Measurements from ENCODE around the gene SEC61G. TPM values are rescaled to one million over a fixed set of nuclear protein-coding genes. Genes with fewer than 3 reads are reported as not detected.
A peak's percentile ranks its signal among the peaks of the same experiment; 100 is the strongest.

The SEC61G gene
- total RNA-seq, 1 donor from 2014 or later: 194 TPM

- no peaks in the 10 kb centered on the region for H3K36me3 Mint-ChIP-seq (ENCODE audit: low read depth)
- no peaks in the 10 kb centered on the region for H3K27me3 Mint-ChIP-seq (ENCODE audit: low read depth)
- no peak overlapping the region for H3K4me3 Mint-ChIP-seq (ENCODE audit: unreplicated experiment)
- H3K4me1 Mint-ChIP-seq (ENCODE audit: low read depth): peaks cover 16% of the 10 kb centered on the region
- H3K27ac Mint-ChIP-seq (ENCODE audit: unreplicated experiment): no peak overlapping the region
- no peak for DNase-seq (ENCODE audit: low spot score)
- H3K9me3 Mint-ChIP-seq (ENCODE audit: low read depth): no peaks in the 10 kb centered on the region
- TF ChIP-seq CTCF (IDR thresholded peaks at IDR 0.05): no peak
These were observed 19.9 kb upstream of the SEC61G start for GRCh38 chr7:54778696-54779540.

- Mint-ChIP-seq H3K27ac (ENCODE audit: unreplicated experiment) (no peak overlapping the region), H3K9me3 (ENCODE audit: low read depth) (no peaks in the 10 kb centered on the region), H3K4me1 (ENCODE audit: low read depth) (peaks cover 20% of the 10 kb centered on the region), H3K27me3 (ENCODE audit: low read depth) (no peaks in the 10 kb centered on the region), H3K4me3 (ENCODE audit: unreplicated experiment) (no peak overlapping the region), H3K36me3 (ENCODE audit: low read depth) (no peaks in the 10 kb centered on the region)
- no peak for DNase-seq (ENCODE audit: low spot score)
- no peak for TF ChIP-seq CTCF (IDR thresholded peaks at IDR 0.05)
These were observed 19.2 kb upstream of the SEC61G start for GRCh38 chr7:54778166-54778565.

GRCh38 chr7:54774785-54775740, 16.1 kb upstream of the SEC61G start:
- no peak for TF ChIP-seq CTCF (IDR thresholded peaks at IDR 0.05)
- H3K27me3 Mint-ChIP-seq (ENCODE audit: low read depth): peaks cover 4% of the 10 kb centered on the region

GRCh38 chr7:54773472-54774399, 14.7 kb upstream of the SEC61G start:
- Mint-ChIP-seq H3K9me3 (ENCODE audit: low read depth) (no peaks in the 10 kb centered on the region), H3K4me3 (ENCODE audit: unreplicated experiment) (peak overlapping the region; percentile 64), H3K4me1 (ENCODE audit: low read depth) (peaks cover 13% of the 10 kb centered on the region), H3K27ac (ENCODE audit: unreplicated experiment) (peak overlapping the region; percentile 6), H3K36me3 (ENCODE audit: low read depth) (no peaks in the 10 kb centered on the region), H3K27me3 (ENCODE audit: low read depth) (peaks cover 4% of the 10 kb centered on the region)
- TF ChIP-seq CTCF (IDR thresholded peaks at IDR 0.05): peak; percentile 94
- DNase-seq (ENCODE audit: low spot score): no peak

More at GRCh38 chr7:54774785-54775740, 16.1 kb upstream of the SEC61G start:
- H3K36me3 Mint-ChIP-seq (ENCODE audit: low read depth): no peaks in the 10 kb centered on the region
- no peak overlapping the region for H3K27ac Mint-ChIP-seq (ENCODE audit: unreplicated experiment)
- no peaks in the 10 kb centered on the region for H3K9me3 Mint-ChIP-seq (ENCODE audit: low read depth)
- no peak overlapping the region for H3K4me3 Mint-ChIP-seq (ENCODE audit: unreplicated experiment)
- no peak for DNase-seq (ENCODE audit: low spot score)
- peaks cover 8% of the 10 kb centered on the region for H3K4me1 Mint-ChIP-seq (ENCODE audit: low read depth)
